ENCODE measurements around the gene PLEKHG2.
A peak's percentile ranks its signal among the peaks of the same experiment; 100 is the strongest.
"Not testable (repeated sequence)": the region's sequence is repeated elsewhere in the genome, so short reads cannot be mapped to it uniquely, and the experiment has no call there.

The PLEKHG2 gene

GRCh38 chr19:39424934-39425333, 12.5 kb downstream of the PLEKHG2 start:
- DNase-seq: no peak

- no peak for DNase-seq
Observed at GRCh38 chr19:39425744-39426143, 13.3 kb downstream of the PLEKHG2 start.

DNA sequence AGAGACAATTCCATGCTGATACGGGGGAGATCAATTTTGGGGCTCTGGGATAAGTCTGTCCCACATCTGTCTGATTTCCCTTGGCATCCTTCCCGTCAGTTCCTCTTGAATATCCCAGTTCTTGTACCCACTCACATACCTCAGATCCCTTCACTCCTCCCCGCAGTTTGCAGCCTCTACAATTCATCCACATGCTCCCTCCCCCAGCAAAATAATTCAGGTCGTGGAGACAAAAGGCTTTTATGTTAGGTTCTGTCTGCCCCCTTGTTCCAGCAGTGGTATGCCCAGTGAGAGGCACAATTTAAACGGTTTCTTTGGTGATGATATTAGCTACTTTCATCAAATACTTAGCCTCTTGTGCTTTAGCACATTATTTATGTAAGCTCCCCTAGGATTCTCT, 13.7 kb downstream of the PLEKHG2 start:
- no peak for DNase-seq

DNA sequence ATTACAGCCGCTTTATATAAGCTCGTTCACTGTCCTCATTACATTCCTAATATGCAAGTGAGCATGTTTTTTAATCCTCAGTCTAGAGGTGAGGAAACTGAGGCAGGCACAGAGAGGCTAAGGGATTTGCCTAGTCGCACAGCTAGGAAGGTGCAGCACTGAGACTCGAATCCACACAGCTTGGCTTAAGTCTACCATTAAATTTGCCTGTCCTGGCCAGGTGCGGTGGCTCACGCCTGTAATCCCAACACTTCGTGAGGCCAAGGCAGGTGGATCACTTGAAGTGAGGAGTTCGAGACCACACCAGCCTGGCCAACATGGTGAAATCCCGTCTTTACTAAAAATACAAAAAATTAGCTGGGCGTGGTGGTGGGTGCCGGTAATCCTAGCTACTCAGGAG, 15.2 kb downstream of the PLEKHG2 start:
- no peak for DNase-seq

DNA sequence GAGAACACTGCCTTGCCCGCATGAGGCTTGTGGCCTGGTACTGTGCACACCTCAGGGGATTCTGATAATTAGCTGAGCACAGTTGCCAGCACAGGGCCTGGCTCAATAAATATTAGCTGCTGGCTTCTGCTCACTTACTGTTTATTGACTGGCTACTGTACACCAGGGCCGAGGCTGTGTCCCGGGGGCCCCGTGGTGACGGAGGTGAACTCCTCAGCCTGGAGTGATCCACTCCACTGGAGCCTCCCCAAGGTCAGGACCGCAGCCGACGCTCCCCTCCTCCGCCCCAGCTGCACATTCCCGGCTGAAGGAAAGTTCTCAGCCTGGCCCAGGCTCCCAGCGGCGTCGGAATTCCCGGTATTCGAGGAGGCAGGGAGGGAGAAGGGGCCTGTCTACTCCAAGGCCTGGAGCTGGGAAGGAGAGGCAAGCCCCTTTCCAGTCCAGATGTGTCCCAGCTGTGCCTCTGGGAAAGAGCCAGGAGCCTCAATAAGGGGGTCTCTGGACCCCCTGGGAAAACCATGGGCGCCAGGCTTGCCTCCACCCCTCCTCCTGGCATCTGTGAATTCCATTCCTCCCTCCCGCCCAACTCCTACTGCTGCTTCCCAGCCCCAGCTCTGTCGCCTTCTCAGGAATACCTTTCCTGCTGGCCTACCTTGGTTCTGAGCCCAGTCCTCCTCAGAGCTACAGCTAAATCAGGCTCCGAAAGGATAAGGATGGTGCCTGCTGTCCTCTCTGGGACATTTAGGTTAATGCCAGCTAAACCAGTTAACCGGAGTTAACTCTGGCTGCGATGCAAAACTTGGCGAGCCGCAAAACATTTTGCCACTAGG, 16.0 kb downstream of the PLEKHG2 start:
- DNase-seq: no peak

DNA sequence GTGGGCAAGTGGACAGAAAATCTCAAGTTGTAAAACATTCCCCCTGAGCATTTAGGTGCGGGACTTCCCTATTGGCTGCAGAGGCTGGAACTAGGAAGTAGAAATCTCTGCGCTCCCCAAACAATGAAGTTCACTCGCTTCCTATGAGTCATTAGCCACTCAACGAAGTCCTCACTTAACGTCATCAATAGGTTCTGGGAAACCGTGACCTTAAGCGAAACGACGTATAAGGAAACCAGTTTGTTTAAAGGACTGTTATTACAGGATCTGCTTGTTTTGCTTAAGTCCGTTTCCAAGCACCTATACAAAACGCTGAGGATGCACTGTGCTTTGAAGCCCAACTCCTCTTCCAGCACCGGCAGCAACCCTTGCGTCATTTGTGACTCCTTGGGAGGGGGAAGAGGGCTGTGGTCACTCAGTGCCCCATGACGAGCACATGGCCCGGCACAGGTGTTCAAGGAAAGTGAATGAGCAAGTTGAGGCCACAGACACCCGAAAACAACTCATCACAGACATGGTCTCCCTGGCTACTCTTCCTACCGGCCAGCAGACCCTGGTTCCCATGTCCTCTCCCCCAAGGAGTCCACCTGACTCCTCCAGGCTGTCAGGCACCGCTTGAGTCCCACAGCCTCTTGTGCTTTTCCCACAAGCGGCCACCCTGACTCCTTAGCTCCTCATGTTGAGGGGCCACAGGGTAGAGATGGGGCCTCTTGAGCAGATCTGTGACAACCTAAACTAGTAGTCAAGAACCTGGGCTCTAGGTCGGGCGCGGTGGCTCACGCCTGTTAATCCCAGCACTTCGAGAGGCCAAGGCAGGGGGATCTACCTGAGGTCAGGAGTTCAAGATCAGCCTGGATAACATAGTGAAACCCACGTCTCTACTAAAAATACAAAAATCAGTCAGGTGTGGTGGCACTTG, 18.5 kb downstream of the PLEKHG2 start:
- DNase-seq: no peak

- DNase-seq: no peak
Observed at GRCh38 chr19:39432677-39433025, 20.2 kb downstream of the PLEKHG2 start.

GRCh38 chr19:39433480-39434079, 21.1 kb downstream of the PLEKHG2 start:
- no peak for DNase-seq

GRCh38 chr19:39434123-39435076, 21.9 kb downstream of the PLEKHG2 start:
- no peak for DNase-seq

DNA sequence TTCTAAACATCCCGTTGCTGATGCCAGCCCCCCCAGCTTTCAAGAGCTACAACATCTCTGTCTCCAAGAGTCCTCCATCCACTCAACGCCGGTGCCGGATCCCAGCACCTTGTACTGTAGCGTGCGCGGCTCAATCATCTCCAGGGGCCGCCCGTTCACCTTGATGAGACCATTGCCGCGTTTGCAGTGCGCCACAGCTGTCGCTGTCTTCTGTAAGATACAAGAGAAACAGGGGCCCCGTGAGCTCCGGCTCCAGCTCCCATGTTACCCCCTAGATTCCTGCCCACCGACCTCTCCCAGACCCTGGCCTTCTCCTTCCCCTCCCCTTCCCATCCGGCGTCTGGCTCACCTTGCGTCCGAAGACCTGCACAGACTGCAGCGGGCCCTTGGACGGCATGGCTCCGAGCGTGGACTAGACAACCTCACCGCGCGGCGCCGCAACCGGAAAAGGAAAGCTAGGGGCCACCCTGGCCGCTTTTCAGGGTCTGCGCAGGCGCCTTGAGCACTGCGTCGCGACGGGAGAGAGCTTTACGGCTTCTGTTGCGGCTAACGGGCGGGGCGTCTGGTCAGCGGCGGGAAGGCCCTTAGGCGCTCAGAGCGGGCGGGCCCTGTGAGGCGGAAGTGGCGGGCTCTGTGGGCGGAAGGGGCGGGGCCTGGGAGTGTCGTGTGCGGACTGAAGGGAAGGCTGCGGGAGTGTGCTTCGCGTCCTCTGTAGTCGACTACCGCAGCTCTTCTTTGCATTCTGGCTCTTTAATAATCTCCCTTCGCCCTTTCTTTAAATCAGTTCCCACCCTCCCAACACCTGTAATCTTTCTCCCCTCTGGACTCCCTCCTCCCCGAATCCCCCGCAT, 23.3 kb downstream of the PLEKHG2 start, which contains the start of gene RPS16:
TSS of gene RPS16 (minus strand) at position 451 of the 851 bp plus-strand sequence. CDS start at position 397, 54 bp downstream.
- DNase-seq: peak; percentile 97 to 99 (median 98)

DNA sequence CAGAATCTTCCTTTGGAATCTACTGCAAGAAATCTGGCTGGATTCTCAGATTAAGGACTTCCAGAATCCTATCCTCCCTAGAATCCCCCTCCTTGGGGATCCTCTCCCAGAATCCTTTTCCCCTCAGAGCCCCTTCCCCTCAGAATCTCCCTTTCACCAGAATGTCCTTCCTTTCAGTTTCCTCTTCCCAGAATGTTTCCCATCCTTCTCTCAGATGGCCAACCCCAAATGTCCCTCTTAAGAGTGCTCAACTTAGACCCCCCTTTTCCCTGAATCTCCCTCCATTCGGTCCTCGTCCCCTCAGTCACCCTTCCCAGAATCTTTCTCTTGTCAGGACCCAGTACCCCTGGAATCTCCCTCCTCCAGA, 23.9 kb downstream of the PLEKHG2 start:
- no peak for DNase-seq

DNA sequence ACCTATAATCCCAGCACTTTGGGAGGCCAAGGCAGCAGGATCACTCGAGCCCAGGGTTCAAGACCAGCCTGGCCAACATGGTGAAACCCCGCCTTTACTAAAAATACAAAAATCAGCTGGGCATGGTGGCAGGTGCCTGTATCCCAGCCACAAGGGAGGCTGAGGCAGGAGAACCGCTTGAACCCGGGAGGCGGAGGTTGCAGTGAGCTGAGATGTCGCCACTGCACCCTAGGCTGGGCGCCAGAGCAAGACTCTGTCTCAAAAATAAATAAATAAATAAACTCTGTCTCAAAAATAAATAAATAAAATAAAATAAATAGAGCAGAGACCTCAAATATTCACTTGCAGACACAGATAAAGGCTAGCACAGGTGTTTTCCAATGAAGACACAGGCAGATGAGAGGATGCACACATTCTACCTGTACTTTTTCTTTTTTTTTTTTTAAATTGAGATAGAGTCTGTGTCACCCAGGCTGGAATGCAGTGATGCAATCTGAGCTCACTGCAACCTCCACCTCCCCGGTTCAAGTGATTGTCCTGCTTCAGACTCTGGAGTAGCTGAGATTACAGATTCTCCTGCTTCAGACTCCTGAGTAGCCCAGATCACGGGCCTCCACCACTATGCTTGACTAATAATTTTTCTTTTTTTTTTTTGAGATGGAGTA, 25.9 kb downstream of the PLEKHG2 start:
- DNase-seq: no peak

- DNase-seq: peak in 1 of 3 experiments; percentile 30
Observed at GRCh38 chr19:39444598-39445195, 32.2 kb downstream of the PLEKHG2 start.

- DNase-seq: peak; percentile 95 to 99 (median 98)
Observed at GRCh38 chr19:39445196-39446111, 33.0 kb downstream of the PLEKHG2 start, which contains the start of gene SUPT5H. SUPT5H (plus strand) TSS chr19:39445582; CDS start chr19:39445891, 309 bp downstream.

DNA sequence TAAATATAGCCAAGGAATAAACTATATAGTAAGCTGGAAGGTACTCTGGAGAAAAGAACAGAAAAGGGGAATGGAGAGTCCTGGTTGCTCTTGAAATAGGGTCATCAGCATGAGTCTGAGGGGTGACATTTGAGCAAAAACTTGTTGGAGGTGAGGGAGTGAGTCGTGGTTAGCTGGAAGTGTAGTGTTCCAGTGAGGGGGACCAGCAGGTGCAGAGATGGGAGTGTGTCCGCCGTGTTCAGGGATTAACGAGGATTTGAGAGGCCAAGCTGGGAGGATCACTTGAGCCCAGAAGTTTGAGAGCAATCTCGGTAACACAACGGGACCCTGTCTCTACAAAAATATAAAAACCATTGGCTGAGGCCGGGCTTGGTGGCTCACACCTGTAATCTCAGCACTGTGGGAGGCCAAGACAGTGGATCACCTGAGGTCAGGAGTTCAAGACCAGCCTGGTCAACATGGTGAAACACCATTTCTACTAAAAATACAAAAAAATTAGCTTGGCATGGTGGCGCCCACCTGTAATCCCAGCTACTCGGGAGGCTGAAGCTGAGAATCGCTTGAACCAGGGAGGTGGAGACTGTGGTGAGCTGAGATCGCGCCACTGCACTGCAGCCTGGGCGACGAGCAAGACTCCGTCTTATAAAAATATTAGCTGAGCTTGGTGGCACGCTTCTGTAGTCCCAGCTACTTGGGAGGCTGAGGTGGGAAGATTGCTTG, 34.1 kb downstream of the PLEKHG2 start:
- DNase-seq: no peak

DNA sequence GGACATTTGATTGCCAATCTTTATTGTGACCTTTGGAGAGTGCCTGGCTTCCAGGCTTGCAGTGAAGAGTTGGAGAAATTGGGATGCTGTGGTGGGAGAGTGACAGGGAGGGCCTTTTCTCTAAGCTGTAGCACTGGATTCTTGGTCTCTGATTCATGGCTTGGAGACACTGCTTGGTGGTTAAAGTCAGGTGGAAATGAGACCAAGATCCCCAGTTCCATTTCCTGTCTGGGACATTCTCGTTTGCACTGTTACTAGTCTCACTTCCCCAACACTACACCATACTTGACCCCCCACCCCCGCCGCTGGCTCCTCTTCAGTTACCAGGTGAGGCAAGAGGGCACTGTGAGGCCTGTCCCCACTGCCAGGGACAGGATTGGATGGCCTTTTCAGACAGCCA, 35.8 kb downstream of the PLEKHG2 start:
- no peak for DNase-seq

DNA sequence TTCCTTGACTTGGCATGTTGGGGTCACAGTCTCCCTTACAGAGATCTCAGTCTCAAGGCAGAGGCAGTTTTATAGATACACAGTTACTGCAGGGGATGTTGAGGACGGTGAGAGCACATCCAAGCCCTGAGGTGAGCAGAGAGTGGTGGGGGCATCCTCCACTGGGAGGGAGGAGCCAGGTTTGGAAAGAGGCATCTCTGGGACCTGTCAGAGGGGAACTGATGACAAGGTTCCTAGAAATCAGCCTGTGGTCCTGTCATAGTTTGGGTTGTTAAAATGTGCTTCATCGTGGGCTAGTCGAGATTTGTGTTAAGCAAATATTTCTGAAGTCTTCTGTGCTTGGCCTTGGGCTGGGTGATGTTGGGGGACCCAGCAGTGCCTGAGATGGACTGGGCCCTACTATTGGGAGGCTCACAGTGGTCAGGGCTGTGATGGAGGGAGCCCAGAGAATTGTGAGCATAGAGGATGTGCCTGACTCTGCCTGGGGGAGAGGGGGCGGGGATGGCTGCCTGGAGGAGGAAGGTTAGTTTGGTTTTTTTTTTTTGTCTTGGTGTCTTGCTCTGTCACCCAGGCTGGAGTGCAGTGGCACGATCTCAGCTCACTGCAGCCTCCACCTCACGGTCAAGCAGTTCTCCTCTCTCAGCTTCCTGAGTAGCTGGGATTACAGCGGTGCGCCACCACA, 36.8 kb downstream of the PLEKHG2 start:
- DNase-seq: no peak

GRCh38 chr19:39451257-39451656, 38.8 kb downstream of the PLEKHG2 start:
- not testable (repeated sequence) for DNase-seq

Measured in NCI-H1417 (cell line).